Stomach (tissue), 9 donors: ENCODE data around the gene ANTXR1. TPM values are rescaled to one million over a fixed set of nuclear protein-coding genes. Genes with fewer than 3 reads are reported as not detected.

Experiments
- DNase-seq, 2 donors: peaks; one replicate each; pipeline versions ENCODE4 v3.0.0 to v3.0.0-alpha.2; 2013 to 2019
- H3K27ac ChIP-seq, 5 donors: fragments of 200-600 bp in 4 of 5; sonication (generic) in 4 of 5; one replicate each; pipeline ENCODE4 v1.5.1; 2013 to 2019; ENCODE audit warnings: mild to moderate bottlenecking in 1 of 5, moderate library complexity in 1 of 5
- H3K27me3 ChIP-seq, 3 donors: fragments of 200-600 bp; sonication (generic); one replicate each; pipeline ENCODE4 v1.5.1; 2017 to 2019; ENCODE audit warnings: mixed run types in 1 of 3
- H3K36me3 ChIP-seq, 4 donors: fragments of 200-600 bp; sonication (generic); 1 replicate in 3 of 4; 2 replicates in 1 of 4; pipeline ENCODE4 v1.5.1; 2016 to 2019
- H3K4me1 ChIP-seq, 4 donors: fragments of 200-600 bp; sonication (generic); one replicate each; pipeline ENCODE4 v1.5.1; 2016 to 2019
- H3K4me3 ChIP-seq, 4 donors: fragments of 200-600 bp; sonication (generic) in 3 of 4; one replicate each; pipeline ENCODE4 v1.5.1; 2016 to 2019; ENCODE audit warnings: mild to moderate bottlenecking in 1 of 4
- H3K9me3 ChIP-seq, 4 donors: fragments of 200-600 bp; sonication (generic); one replicate each; pipeline ENCODE4 v1.5.1; 2016 to 2019
- CTCF ChIP-seq, 7 experiments: fragments of 450-650 bp in 4 of 7; fragments of 200-600 bp in 3 of 7; sonication (generic) in 3 of 7; IDR thresholded peaks; one replicate each; pipeline ENCODE4 v1.5.1; 2016 to 2019; ENCODE audit warnings: antibody characterized with exemption in 7 of 7, control low read depth in 2 of 7, mild to moderate bottlenecking in 1 of 7
- EP300 ChIP-seq: sonication (generic); formaldehyde crosslinking; IDR thresholded peaks from one replicate; pipeline ENCODE4 v1.6.1; 2017; ENCODE audit warnings: antibody characterized with exemption
- POLR2A ChIP-seq, 4 donors: fragments of 450-650 bp; IDR thresholded peaks; one replicate each; pipeline ENCODE4 v1.6.1; 2016; ENCODE audit warnings: antibody characterized with exemption in 4 of 4, control low read depth in 2 of 4, mild to moderate bottlenecking in 1 of 4, moderate library complexity in 1 of 4
- POLR2AphosphoS5 ChIP-seq, 3 donors: sonication (generic); formaldehyde crosslinking; IDR thresholded peaks; one replicate each; pipeline ENCODE4 v1.6.1; 2016; ENCODE audit warnings: antibody characterized with exemption in 3 of 3
- WGBS, 5 donors: extraction: QIAGEN DNeasy Blood & Tissue Kit in 3 of 5; methylation state at CpG; one replicate each; pipeline versions ENCODE4 v1.1.5 to v1.1.7; 2013 to 2018; 5-methylcytosine and 5-hydroxymethylcytosine counted together
- intact Hi-C: fragments of 100-400 bp; cut with DNase I; formaldehyde crosslinking; loops from one replicate; pipeline ENCODE4 v1.15.1; 2023; ENCODE audit warnings: low total_unique reads
- polyA plus RNA-seq, 3 donors: library from polyadenylated mRNA; stranded (reverse); fragments of 200-250 nt; gene quantifications; one replicate each; pipeline ENCODE4 v1.2.3, GENCODE V29; 2013
- total RNA-seq, 5 donors: library from RNA; depleted of rRNA; stranded (reverse); fragments of >200 nt; gene quantifications; one replicate each; pipeline versions ENCODE4 v1.1.0 to v1.2.3, GENCODE V29; 2014 to 2016
- donor health status: healthy with polysubstance abuse.
- donor health status: Bipolar disorder and iron deficiency.
- donor health status: healthy.

The ANTXR1 gene
- total and polyA plus RNA-seq, 8 donors = 5.8 to 32.5 (median 13.7) TPM

GRCh38 chr2:69047625-69048145, 34.7 kb downstream of the ANTXR1 start:
- 25 to 58% (median 36%) methylated on average over 1 of the region's 1 CpG for WGBS, 5 donors
- H3K27ac ChIP-seq = no peak overlapping the region
- peaks cover 0 to 4% (median 0%) of the 10 kb centered on the region in 4 donors for H3K36me3 ChIP-seq
- no peaks in the 10 kb centered on the region for H3K27me3 ChIP-seq
- DNase-seq = no peak
- H3K4me3 ChIP-seq = no peak overlapping the region
- H3K9me3 ChIP-seq = no peaks in the 10 kb centered on the region
- H3K4me1 ChIP-seq = peaks cover 5 to 24% (median 16%) of the 10 kb centered on the region in 4 donors
- intact Hi-C loops = no loop called here
- TF ChIP-seq POLR2AphosphoS5 (IDR thresholded peaks at IDR 0.05) = peak in 1 of 3 donors; percentile 10
- no peak for TF ChIP-seq POLR2A (IDR thresholded peaks at IDR 0.05)
- no peak for TF ChIP-seq EP300
- no peak for TF ChIP-seq CTCF (IDR thresholded peaks at IDR 0.05)

- intact Hi-C loops = no loop called here
- Histone ChIP-seq H3K27me3 (no peaks in the 10 kb centered on the region), H3K4me3 (no peak overlapping the region), H3K27ac (no peak overlapping the region), H3K36me3 (no peaks in the 10 kb centered on the region), H3K9me3 (no peaks in the 10 kb centered on the region), H3K4me1 (peaks cover 5 to 21% (median 13%) of the 10 kb centered on the region in 4 donors)
- TF ChIP-seq POLR2A (IDR thresholded peaks at IDR 0.05) (no peak), POLR2AphosphoS5 (IDR thresholded peaks at IDR 0.05) (no peak), EP300 (no peak), CTCF (IDR thresholded peaks at IDR 0.05) (no peak)
- WGBS, 5 donors = 81 to 88% (median 86%) methylated on average over 4 of the region's 4 CpGs
- no peak for DNase-seq
Measured at GRCh38 chr2:69050802-69051201, 37.8 kb downstream of the ANTXR1 start.

- no peak overlapping the region for H3K27ac ChIP-seq
- H3K9me3 ChIP-seq = no peaks in the 10 kb centered on the region
- H3K36me3 ChIP-seq = no peaks in the 10 kb centered on the region
- no peaks in the 10 kb centered on the region for H3K27me3 ChIP-seq
- no peaks in the 10 kb centered on the region for H3K4me1 ChIP-seq
- no peak overlapping the region for H3K4me3 ChIP-seq
- no peak for DNase-seq
- TF ChIP-seq CTCF (IDR thresholded peaks at IDR 0.05) (no peak), EP300 (no peak), POLR2A (IDR thresholded peaks at IDR 0.05) (no peak), POLR2AphosphoS5 (IDR thresholded peaks at IDR 0.05) (no peak)
- 88 to 95% (median 90%) methylated on average over 2 of the region's 2 CpGs for WGBS, 5 donors
- intact Hi-C loops = no loop called here
Measured at GRCh38 chr2:69053416-69053965, 40.5 kb downstream of the ANTXR1 start.

- H3K4me3 ChIP-seq = no peak overlapping the region
- WGBS, 5 donors = 77 to 89% (median 82%) methylated on average over 2 of the region's 2 CpGs
- intact Hi-C loops = no loop called here
Measured at GRCh38 chr2:69054431-69054830, 41.5 kb downstream of the ANTXR1 start.

More at GRCh38 chr2:69054431-69054830, 41.5 kb downstream of the ANTXR1 start:
- Histone ChIP-seq H3K27ac (no peak overlapping the region), H3K36me3 (no peaks in the 10 kb centered on the region), H3K27me3 (no peaks in the 10 kb centered on the region), H3K9me3 (no peaks in the 10 kb centered on the region), H3K4me1 (no peaks in the 10 kb centered on the region)
- DNase-seq = no peak
- TF ChIP-seq CTCF (IDR thresholded peaks at IDR 0.05) = no peak
